ENCODE data around the gene RAB6B.

RAB6B gene

DNA sequence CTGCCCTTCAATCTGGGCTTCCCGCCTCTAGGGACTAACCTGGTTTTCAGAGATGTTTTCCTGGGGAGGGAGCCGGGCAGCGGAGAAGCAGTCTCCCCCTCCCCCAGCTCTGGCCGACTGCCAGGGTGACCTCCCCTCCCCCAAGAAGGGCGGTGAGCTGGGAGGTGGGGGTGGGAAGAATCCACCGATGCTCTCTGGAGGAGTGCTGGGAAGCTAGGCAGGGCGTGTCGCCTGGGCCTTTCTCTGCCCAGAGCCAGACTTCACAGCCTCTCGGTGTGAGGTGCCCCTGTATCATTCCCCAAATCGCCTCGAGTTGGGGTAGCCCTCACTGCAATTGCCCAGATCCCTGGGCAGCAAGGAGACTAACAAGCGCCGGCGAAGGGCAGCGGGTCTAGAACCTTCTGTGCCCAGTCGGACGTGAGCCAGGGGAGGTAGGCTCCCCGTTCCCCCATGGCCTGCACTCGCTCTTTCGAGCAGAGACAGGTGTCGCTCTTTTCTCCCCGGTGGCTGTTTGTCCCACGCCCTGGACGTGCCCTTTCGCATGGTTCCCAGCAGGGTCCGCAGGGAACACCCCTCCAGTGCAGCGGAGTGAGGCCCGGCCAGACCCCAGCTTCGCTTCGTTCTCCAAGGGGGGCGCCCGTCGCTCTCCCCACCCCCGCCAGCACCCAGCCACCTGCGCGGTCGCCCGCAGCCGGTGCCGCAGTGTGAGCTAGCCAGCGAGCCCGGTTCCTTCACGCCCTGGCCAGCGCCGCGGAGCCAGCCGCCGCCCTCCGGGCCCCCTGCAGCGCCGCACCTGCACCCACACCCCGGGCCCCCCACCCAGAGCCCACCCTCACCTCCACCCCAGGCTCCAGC, 1.1 kb downstream of the RAB6B start:
- DNase-seq, result no peak

DNA sequence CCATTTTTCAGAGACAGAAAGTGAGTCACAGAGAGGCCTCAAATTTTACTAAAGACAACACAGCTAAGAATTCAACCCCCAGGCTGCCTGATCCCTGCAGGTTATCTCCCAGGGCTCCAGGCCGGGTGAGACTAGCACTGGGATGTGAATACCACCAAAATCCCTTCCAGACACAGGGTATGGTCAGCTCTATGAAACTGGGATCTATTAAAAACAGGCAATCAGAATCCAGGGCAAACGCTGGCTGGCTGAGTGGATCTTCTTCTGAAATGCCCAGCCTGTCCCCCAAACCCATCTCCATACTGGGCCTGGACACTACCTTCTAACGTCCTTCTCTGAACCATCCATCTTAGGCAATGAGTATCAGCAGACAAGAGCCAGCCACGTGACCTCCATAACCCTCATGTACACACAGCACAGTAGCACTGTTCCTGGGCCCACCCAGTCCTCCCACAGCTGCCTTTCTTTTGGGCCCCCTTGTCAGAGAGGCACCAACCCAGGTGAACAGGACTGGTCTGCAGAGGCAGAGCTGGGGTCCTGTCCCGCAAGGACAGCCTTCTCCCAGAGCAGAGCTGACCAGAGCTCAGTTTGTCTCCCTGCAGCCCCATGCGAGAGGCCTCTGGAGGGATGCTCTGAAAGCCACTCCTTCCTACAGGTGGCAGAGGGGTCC, 1.9 kb downstream of the RAB6B start:
- DNase-seq, result no peak

DNA sequence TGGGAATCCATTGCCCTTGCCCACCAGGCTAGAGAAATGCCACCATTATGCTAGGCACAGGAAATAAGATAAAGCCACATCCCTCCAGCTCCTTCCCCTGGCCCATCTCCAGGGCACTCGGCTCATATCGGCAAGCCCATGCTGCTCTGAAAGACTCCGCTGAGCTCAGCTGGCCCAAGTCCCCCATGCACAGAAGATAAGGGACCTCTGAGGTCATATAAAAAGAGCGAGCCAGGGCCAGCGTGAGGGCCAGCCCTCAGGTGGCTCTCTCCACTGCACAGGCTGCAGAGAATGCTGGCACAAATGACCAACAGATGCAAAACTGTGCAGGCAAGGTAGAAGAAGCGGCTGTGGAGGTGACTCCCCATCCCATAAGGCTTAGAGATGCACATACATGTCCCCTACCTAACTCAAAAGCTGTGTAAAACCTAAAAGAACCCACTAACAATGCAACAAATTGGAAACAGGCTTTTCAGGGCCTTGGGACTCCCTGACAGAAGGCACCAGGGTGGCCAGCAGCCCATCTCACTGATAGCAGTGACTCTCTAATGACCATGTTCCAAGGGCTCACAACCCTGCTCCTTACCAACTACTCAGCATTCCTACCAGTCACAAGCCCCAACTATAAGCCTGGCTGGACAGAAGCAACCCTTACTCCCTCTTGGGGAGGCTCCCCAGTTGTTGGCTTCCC, 3.0 kb downstream of the RAB6B start:
- no peak for DNase-seq

DNA sequence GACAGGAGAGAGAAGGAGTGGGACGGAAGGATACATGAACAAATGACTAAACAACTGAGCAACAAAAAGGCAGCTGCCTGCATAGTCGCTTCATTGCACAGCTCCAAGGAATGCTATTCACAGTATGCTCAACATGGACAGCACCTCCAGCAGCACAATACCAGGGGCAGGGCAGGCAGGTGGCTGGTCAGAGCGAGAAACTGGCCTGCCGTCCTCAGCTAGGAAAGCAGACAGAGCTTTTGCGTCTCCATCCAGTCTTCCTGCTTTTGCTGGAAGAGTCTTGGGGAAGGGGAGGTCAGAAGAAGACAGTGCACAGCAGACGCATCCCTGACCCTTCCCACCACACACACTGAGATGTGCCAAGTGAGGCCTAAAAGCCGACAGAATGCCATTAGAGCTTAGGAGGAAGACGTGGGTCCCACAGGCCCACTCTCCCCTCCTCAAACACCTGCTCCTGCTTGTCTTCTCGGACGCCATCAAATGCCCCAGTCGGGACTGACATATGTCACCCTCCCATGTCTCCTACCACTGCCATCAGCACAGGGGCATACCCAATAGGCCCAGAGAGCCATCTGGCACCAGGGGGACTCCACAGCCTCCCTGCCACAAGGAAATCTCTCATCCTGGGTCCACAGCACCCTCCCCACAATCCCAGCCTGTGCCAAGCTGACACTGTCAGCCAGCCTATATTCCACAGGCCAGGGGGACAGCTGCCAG, 3.9 kb downstream of the RAB6B start:
- DNase-seq, result no peak

DNA sequence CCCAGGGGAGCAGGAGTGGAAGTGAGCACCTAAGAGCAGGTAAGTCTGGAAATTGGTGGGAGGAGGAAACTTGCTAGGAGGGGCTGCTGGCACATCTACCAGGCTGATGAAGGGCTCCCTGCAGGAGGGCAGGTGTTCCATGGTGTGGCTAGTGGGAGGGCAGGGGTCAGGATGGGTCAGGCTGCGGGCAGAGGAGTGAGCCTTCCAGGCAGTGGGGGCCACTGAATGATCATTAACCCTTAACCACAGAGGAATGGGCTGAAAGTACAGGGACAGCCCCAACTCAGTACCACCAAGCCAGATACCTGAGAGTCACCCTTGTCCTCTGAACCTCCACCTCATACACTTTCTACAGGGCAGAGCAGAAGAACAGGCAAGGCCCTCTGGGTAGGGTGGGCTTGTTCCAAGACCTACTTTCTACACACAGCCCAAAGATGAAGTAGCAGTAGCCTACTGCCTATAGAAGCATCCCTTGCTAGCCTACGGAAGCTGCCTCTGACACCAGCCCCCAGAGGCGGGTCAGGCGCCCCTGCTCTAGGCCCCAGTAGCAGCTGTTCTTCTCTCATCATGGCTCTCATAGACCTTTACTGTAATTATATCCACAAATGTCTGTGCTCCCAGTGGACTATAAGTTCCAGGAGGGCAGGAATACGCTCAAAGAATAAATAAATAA, 4.6 kb downstream of the RAB6B start:
- DNase-seq, result no peak

DNA sequence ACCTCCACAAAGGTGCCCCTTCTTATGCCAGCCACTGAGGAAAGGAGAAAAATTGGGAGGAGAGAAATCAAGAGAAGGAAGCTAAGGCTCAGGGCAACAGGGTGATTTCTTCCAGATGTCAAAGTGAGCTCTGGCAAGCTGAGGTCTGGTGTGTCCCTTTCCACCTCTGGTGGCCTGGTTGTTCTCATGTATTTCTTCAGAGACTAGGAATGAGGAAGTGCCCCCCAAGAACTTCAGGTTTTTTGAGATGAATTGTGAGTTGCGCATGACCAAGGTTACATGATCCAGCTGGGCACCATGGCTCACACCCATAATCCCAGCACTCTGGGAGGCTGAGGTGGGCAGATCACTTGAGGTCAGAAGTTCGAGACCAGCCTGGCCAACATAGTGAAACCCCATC, 5.6 kb downstream of the RAB6B start:
- no peak for DNase-seq

DNA sequence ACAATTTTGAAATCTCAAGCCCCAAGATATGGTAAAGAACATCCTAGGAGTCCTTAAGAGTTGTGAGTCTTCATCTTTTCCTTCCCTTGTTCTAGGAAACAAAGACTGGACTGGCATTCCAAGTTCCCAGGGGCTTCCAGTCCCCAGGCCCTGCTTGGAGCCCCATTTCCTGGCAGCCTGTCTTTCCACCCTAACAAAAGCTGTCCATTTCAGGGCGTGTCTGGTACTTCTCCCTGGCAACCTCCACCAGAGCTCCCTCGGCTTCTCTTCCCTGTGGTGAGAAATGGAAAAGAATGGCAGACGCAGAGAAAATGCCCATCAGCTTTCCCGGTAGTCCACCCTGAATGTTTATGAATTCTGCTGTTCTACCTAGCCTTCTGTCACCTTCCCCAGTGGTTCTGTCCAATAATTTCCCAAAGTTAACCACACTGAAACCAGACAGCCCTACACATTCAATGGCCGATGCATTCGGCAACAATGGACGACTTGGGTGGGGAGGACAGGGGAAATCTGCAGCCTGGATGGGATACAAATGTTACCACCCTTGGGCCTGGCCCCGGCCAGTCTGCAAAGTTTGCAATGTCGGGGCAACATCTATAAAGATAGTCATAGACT, 6.8 kb downstream of the RAB6B start:
- DNase-seq, result no peak

DNA sequence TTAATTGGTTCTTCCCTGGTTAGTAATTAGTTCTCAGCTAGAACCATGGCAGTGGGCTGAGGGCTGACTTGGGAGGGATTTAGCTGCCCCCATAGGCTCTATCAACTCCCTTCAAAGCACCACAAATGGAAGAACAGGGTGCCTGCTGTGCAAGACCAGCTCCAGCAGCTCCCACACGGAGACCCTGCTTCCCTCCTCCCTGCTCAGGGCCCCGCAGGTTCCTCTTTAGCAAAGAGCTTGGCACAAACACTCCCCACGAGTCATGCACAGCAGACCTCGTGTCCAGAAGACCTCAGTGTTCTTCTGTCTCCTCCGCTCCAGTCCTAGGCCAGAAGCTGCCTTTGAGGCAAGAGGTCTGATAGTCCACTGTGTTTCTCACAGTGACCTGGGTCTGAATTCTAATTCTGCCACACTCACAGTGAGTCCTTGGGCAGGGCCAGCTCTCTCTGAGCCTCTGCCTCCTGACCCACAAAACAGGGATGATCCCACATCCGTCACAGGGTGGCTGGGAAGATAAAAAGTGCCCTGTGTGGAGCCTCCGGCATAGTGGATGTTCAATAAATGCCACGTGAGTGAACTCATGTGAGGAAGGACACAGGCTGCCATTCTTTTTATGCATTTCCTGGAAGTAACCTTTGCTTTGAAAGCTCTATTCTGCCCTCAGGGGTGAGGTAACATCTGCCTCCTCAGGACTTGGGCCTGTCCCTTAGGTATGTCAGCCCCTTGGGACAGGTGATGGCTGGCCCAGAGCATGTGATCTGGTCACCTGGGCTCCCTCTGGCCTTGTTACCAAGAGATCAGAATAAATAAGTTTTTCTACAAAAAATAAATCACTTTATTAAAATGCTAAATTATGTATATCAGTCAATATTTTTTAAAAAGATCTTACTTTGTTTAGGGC, 7.6 kb downstream of the RAB6B start:
- no peak for DNase-seq

DNA sequence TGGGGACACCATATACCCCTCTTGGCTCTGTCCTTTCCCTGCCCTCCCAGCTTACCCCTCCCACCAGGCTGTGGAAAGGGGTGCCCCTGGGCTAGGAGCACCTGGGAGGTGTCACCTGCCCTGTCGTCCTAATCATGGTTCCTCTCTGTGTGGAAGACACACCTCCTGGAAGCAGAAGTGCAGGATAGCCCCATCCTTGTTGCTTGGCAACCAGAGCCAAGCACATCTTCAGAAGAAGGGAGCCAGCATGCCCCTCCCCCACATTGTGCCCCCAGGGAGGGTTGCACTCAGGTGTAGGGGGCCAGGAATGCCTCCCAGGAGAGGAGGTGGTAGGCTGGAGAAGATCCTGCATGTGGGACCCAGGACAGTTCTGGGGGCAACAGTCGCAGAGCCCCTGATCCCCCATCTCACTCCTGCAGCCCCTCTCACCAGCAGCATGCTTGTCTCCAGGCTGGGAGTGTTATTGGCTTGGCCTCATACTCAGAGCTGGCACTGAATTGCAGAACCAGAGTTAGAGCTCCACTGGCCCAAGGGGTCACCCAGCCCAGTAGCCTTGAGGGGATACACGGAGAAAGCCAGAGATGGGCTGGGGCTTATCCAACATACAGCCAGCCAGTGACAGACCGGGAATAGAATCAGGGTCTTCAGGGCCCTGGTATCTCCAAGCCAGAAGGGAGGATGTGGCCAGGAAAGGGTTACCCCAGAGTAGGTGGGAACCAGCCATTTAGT, 8.4 kb downstream of the RAB6B start:
- DNase-seq, result no peak

DNA sequence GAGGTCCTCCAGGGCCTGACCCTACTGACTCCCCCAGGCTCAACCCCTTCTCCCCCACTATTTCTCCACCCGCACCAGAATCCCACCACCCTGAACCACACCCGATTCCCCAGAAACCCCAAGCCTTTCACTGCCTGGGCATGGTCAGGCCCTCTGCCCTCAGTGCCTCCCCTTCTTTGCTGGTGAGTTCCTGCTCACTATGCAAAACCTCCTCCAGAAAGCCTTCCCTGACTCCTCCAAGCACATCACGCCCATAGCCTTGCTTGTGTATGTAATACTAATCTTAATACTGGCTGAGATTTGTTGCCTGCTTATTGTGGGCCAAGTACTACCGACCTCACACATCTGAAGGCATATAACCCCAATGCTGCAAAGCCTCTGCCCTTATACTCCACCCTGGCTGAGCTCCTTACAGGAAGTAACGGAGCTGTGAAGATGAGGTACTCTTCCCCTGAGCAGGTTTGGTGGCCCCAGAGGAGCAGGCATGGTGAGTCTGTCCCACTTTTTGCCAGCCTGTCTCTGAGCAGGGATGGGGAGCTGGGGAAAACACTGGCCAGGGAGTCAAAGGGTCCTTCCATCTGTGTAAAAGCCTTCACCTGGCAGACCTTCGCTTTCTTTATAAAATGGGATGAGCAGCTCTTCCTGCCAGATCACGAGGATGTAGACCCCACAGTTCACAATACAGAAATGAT, 9.5 kb downstream of the RAB6B start:
- no peak for DNase-seq

DNA sequence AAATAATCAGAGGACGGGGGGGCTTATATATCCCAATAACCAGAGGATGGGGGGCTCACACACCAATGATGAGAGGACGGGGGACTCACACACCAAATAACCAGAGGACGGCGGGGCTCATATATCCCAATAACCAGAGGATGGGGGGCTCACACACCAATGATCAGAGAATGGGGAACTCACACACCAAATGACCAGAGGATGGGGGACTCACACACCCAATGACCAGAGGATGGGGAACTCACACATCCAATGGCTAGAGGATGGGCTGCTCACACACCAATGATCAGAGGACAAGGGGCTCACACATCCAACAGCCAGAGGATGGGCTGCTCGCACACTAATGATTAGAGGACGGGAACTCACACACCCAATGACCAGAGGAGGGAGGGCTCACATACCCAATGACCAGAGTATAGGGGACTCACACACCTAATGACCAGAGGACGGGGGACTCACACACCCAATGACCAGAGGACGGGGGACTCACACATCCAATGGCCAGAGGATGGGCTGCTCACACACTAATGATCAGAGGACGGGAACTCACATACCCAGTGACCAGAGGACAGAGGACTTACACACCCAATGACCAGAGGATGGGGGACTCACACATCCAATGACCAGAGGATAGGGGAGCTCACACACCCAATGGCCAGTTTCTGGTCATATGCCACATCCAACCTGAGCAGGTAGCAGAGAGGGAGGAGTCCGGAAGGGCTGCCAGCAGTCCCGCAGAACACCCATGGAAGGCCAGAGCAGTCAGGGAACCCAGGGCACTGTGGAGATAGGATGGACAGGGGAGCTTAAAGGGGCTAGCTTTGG, 10.6 kb downstream of the RAB6B start:
- DNase-seq, result no peak

DNA sequence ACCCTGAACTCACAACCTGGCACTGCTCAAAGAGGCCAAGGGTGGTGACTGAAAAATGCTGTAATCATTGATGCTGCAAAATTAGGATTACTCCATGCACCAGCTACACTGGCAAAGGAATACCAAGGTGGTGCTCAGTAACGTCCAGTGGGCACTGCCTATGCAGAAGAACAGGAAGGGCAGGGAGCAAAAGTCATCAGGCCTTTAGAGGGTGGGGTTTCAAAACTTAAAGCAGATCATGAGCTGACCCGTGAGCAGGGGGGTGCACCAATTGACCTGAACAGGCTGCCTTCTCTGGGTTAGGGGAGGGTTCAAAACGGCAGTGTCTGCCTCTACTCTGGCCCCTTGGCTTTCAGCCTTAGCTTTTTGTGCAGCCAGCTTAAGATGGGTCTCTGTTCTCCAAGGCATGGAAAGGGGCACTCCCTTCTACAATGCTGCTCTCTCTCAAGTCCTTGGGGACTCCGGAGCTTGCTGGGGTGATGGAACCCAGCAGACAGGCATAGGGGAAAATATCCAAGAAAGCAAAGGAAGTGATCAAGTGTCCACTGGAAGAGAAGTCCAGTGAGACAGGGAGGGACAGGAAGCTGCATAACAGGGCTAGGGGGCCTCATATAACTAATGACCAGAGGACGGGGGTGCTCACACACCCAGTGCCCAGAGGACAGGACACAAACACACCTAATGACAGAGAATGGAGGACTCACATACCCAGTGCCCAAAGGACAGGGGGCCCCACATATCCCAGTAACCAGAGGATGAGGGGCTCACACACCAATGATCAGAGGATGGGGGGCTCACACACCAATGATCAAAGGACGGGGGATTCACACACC, 11.4 kb downstream of the RAB6B start:
- DNase-seq, result no peak

DNA sequence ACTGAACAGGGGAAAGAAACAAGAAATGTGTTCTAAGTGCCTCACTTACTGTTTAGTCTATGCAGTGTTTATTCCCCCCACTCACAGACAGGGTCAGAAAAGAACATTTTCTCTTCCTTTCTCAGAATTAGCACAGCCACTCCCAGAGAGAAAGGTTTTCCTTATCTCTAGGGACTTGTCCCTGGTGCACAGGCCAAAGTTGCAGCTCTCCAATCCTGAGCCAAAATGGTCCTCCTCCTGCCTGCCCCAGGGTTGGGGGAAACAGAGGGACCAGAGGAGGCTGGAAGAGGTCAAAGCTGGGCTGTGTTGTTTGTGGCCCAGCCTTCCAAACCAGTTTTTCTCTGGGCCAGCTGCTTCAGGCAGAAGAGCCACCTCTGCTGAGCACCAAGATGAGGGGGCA, 12.0 kb downstream of the RAB6B start:
- no peak for DNase-seq

DNA sequence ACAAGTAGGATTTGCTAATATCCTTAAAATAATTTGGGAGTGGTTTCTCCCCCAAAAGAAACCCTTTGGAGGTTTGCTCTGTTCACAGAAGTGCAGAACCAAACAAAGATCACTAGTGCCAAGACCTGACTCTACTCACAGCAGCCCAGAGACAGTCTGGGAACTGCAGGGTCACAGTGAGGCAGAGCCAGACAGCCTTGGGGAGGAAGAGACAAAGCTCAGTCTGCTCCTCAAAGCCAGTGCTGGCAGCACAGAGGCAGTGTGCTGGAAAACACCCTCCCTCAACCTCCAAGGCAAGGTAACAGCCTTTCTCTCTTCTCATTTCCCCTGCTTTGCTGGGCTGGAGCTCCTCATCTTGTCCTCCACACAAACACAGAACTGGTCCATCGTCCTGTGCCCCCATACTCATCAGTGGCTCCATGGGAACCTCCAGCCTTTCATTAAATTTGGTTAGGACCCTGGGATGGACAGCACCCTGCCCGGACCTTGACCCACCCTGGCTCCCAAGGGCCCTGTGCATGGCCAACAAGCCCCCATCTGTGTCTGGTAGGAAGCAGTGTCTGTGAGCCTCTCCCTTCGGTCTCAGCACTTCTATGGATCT, 12.6 kb downstream of the RAB6B start:
- DNase-seq, result no peak

DNA sequence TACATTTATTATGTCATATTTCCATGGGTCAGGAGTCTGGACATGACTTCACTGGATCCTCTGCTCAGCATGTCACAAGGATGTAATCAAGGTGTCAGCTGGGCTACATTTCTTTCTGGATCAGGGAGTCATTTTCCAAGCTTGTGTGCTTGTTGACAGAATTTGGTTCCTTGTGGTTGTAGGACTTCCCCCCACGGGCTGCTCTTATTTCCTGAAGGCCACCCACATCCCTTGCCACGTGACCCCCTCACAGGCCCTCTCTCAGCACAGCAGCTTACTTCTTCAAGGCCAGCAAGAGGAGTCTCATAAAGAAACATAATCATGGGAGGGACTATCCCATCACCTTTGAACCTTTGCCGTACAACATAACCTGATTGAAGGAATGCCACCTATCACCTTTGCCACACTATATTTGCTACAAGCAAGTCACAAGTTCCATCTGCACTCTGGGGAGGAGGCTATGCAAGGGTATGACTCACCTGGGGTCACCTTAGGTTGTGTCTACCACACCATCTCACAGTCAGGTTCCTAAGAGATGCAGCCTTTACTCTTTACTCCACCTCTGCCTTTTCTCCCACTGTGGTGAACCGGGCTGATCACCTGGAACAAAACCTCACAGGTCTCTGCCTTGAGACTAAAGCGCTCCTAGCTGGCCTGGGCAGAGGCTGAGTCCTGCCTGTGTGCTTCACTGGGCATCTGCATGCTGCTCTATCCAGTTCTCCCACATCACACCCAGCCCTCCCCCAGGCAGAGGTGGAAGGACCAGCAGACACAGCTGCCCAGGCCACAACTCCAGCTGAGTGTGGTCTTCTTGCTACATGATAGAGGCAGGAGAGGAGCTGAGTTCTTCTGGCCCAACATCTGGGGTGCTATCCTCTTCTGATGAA, 13.5 kb downstream of the RAB6B start:
- DNase-seq, result peak in 1 of 2 donors; percentile 10

DNA sequence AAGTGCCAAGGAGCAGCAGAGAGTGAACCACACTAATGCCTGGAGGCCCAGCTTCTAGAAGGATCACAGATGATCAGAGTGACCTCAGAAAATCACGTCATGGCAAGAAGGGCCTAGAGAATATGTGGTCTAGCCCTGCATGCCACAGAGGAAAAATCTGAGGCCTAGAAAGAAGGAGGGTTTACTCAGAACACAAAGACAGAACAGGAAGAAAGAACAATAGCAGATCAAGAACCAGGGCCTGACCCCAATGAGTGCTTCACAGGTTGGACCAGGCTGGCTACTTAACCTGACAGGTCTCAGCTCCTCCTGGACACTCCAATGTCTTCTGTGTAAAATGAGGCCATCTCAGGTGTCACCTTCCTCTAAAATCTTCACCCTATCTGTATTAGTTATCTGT, 14.2 kb downstream of the RAB6B start:
- DNase-seq, result no peak

Measured in CD4-positive, alpha-beta T cell treated with Interleukin-4 for 1 hour (primary cell).